Measurements from ENCODE around the gene RAPGEF2.

- TF ChIP-seq CTCF (IDR thresholded peaks at IDR 0.05; ENCODE audit: poor library complexity): no peak
- TF ChIP-seq EZH2 (IDR thresholded peaks at IDR 0.05; ENCODE audit: borderline replicate concordance): no peak
- no peak for TF ChIP-seq EZH2phosphoT487 (IDR thresholded peaks at IDR 0.05; ENCODE audit: low read depth, severe bottlenecking, unreplicated experiment)
Measured at GRCh38 chr4:159278399-159278798, 175.5 kb downstream of the RAPGEF2 start.

Data from hepatocyte (in vitro differentiated cells).